ENCODE results near the gene MRPL55.

Gene MRPL55

GRCh38 chr1:228139931-228140723 lies 31.0 kb upstream of the MRPL55 start, which contains the start of gene GUK1:
Gene GUK1, plus strand, starts transcription at chr1:228140279. Its CDS starts 24 bp downstream, at chr1:228140303.
- ATAC-seq: peak; percentile 92
- TF ChIP-seq OSR1 (CRISPR knock-in tag; IDR thresholded peaks at IDR 0.05) (no peak), ZNF70 (CRISPR knock-in tag; IDR thresholded peaks at IDR 0.05) (no peak), ZC3H10 (CRISPR knock-in tag; IDR thresholded peaks at IDR 0.05) (peak; percentile 34; the same call in 1 of the 2 replicates), GLIS3 (CRISPR knock-in tag; IDR thresholded peaks at IDR 0.05) (no peak), ZNF8 (CRISPR knock-in tag; IDR thresholded peaks at IDR 0.05) (no peak)

- peak; percentile 0 for ATAC-seq
- TF ChIP-seq SNAI2 (CRISPR knock-in tag; IDR thresholded peaks at IDR 0.05) (no peak), ZNF8 (CRISPR knock-in tag; IDR thresholded peaks at IDR 0.05) (no peak), CSDC2 (CRISPR knock-in tag; IDR thresholded peaks at IDR 0.05) (0 out of 2 replicates have a peak, but pooled peaks have one; percentile 22), RARB (CRISPR knock-in tag; IDR thresholded peaks at IDR 0.05) (no peak), ZFP3 (CRISPR knock-in tag; IDR thresholded peaks at IDR 0.05) (no peak), ISL1 (CRISPR knock-in tag; IDR thresholded peaks at IDR 0.05) (no peak), GLIS3 (CRISPR knock-in tag; IDR thresholded peaks at IDR 0.05) (no peak), TOX (CRISPR knock-in tag; IDR thresholded peaks at IDR 0.05; ENCODE audit: borderline replicate concordance) (0 out of 2 replicates have a peak, but pooled peaks have one; percentile 48), ARNTL (CRISPR knock-in tag; IDR thresholded peaks at IDR 0.05; ENCODE audit: borderline replicate concordance, low read depth) (no peak), CSRNP3 (CRISPR knock-in tag; IDR thresholded peaks at IDR 0.05) (no peak), TSHZ2 (CRISPR knock-in tag; IDR thresholded peaks at IDR 0.05) (no peak)
These were observed 30.4 kb upstream of the MRPL55 start for GRCh38 chr1:228139406-228139930.

DNA sequence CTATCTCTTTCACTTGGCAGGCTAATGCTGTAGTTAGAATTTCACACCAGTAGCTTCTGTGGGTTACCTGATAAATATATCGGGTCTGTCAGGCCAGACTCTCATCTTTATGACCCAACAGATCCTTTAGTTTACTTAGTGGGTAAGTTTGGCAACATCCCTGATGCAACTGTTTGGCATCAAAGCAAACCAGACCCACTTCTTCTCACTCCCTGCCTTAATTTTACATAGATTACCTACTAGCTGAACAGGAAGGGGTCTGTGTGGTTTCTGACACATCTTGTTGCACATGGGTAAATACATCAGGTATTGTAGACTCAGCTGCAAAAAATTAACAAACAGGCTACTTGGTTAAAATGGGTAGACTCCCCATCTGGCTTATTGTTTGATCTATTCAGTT lies 27.8 kb upstream of the MRPL55 start:
- TF ChIP-seq PPARA (CRISPR knock-in tag; IDR thresholded peaks at IDR 0.05; ENCODE audit: borderline replicate concordance) (no peak), ESRRG (CRISPR knock-in tag; IDR thresholded peaks at IDR 0.05) (no peak), TSHZ2 (CRISPR knock-in tag; IDR thresholded peaks at IDR 0.05) (no peak), SNAI2 (CRISPR knock-in tag; IDR thresholded peaks at IDR 0.05) (no peak), TCF4 (CRISPR knock-in tag; IDR thresholded peaks at IDR 0.05; ENCODE audit: borderline replicate concordance) (no peak)

DNA sequence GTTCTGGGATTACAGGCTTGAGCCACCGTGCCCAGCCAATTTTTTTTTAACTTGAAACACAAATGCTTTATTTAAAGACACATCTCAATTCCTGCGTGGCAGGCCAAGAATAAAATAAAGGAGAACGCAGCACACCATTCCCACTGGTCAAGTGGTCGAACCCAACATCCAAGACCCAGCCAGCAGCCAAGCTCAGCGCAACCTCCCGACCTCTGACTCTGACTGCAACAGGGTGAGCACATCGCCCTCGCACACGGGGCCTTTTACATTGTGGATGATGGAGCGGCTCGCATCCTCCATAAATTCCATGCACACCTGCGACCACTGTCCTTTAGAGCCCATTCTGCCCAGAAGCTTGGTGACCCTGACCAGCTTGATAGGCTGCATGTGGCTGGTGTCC lies 25.5 kb upstream of the MRPL55 start:
- no peak for ATAC-seq
- TF ChIP-seq GLIS3 (CRISPR knock-in tag; IDR thresholded peaks at IDR 0.05) (no peak), CSDC2 (CRISPR knock-in tag; IDR thresholded peaks at IDR 0.05) (no peak), ISL1 (CRISPR knock-in tag; IDR thresholded peaks at IDR 0.05) (no peak), CREB5 (CRISPR knock-in tag; IDR thresholded peaks at IDR 0.05; ENCODE audit: low read depth) (no peak), ZFP30 (CRISPR knock-in tag; IDR thresholded peaks at IDR 0.05) (no peak), ZC3H10 (CRISPR knock-in tag; IDR thresholded peaks at IDR 0.05) (no peak), SNAI2 (CRISPR knock-in tag; IDR thresholded peaks at IDR 0.05) (no peak), RARB (CRISPR knock-in tag; IDR thresholded peaks at IDR 0.05) (no peak), POU6F1 (CRISPR knock-in tag; IDR thresholded peaks at IDR 0.05; ENCODE audit: borderline replicate concordance, low read depth) (no peak), ARNTL (CRISPR knock-in tag; IDR thresholded peaks at IDR 0.05; ENCODE audit: borderline replicate concordance, low read depth) (no peak), BACH2 (CRISPR knock-in tag; IDR thresholded peaks at IDR 0.05; ENCODE audit: borderline replicate concordance) (no peak), CSRNP3 (CRISPR knock-in tag; IDR thresholded peaks at IDR 0.05) (no peak), PPARA (CRISPR knock-in tag; IDR thresholded peaks at IDR 0.05; ENCODE audit: borderline replicate concordance) (no peak)

More for the DNA sequence above, 27.8 kb upstream of the MRPL55 start:
- ATAC-seq: no peak

Measured in SK-N-SH treated with all-trans-retinoic acid at 6 μM for 48 hours (cell line).